Measurements from ENCODE around the gene PTPRE.
A peak's percentile ranks its signal among the peaks of the same experiment; 100 is the strongest.

DNA sequence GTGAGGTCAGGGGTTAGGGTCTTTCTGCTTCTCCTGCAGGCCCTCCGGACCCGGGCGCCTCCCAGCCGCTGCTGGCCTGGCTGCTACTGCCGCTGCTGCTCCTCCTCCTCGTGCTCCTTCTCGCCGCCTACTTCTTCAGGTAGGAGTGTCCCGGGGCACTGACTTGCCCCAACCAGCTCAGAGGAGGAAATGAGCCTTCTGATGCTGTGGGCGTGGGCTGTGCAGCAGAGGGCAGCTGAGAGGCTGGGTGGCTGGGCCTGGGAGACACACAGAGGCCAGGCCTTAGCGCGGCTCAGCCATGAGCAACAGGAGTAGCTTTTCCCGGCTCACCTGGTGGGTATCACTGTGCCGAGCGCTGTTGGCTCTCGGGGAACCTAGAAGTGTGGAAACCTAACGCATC is 140.4 kb downstream of the PTPRE start:
- TF ChIP-seq POLR2AphosphoS5 (IDR thresholded peaks at IDR 0.05) (peak in 2 of 3 donors; percentile 28 to 38), POLR2A (IDR thresholded peaks at IDR 0.05) (peak; percentile 42 to 65)
- TF ChIP-seq, protein P1, sequence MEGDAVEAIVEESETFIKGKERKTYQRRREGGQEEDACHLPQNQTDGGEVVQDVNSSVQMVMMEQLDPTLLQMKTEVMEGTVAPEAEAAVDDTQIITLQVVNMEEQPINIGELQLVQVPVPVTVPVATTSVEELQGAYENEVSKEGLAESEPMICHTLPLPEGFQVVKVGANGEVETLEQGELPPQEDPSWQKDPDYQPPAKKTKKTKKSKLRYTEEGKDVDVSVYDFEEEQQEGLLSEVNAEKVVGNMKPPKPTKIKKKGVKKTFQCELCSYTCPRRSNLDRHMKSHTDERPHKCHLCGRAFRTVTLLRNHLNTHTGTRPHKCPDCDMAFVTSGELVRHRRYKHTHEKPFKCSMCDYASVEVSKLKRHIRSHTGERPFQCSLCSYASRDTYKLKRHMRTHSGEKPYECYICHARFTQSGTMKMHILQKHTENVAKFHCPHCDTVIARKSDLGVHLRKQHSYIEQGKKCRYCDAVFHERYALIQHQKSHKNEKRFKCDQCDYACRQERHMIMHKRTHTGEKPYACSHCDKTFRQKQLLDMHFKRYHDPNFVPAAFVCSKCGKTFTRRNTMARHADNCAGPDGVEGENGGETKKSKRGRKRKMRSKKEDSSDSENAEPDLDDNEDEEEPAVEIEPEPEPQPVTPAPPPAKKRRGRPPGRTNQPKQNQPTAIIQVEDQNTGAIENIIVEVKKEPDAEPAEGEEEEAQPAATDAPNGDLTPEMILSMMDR (IDR thresholded peaks at IDR 0.05), result no peak
